SK-N-SH treated with all-trans-retinoic acid at 6 μM for 48 hours (cell line): Measurements from ENCODE around the gene QSOX2.

Experiments used
- ATAC-seq: fragments of 200-7000 bp; cut with Tn5 transposase; 3 replicates; pipeline ENCODE4 v1.9.1; 2020; ENCODE audit warnings: mild to moderate bottlenecking, moderate library complexity
- ARNTL ChIP-seq: fragments of 450-650 bp; formaldehyde crosslinking; IDR thresholded peaks from 2 replicates; pipeline ENCODE4 v1.5.0; 2020; ENCODE audit warnings: low read depth, mild to moderate bottlenecking, moderate library complexity, borderline replicate concordance
- BACH2 ChIP-seq: fragments of 250-450 bp; sonication (Bioruptor Pico); IDR thresholded peaks from 2 replicates; pipeline ENCODE4 v1.9.0; 2021; ENCODE audit warnings: mild to moderate bottlenecking, borderline replicate concordance
- CREB5 ChIP-seq: fragments of 250-450 bp; sonication (Bioruptor Pico); IDR thresholded peaks from 2 replicates; pipeline ENCODE4 v1.5.1; 2020; ENCODE audit warnings: low read depth, mild to moderate bottlenecking, moderate library complexity
- CSDC2 ChIP-seq: fragments of 250-450 bp; sonication (Bioruptor Pico); IDR thresholded peaks from 2 replicates; pipeline ENCODE4 v1.5.0; 2020; ENCODE audit warnings: mild to moderate bottlenecking, moderate library complexity
- CSRNP3 ChIP-seq: fragments of 250-450 bp; sonication (Bioruptor Pico); IDR thresholded peaks from 2 replicates; pipeline ENCODE4 v1.5.1; 2021; ENCODE audit warnings: mild to moderate bottlenecking, moderate library complexity
- GLIS3 ChIP-seq: fragments of 250-450 bp; sonication (Bioruptor Pico); IDR thresholded peaks from 2 replicates; pipeline ENCODE4 v1.5.0; 2020; ENCODE audit warnings: mild to moderate bottlenecking, moderate library complexity
- OSR1 ChIP-seq: fragments of 250-450 bp; sonication (Bioruptor Pico); IDR thresholded peaks from 2 replicates; pipeline ENCODE4 v1.8.0; 2022; ENCODE audit warnings: moderate library complexity, mild to moderate bottlenecking, inconsistent platforms
- PATZ1 ChIP-seq: fragments of 250-450 bp; sonication (Bioruptor Pico); IDR thresholded peaks from 2 replicates; pipeline ENCODE4 v1.8.0; 2020; ENCODE audit warnings: mild to moderate bottlenecking, moderate library complexity, borderline replicate concordance
- POU6F1 ChIP-seq: fragments of 250-450 bp; sonication (Bioruptor Pico); IDR thresholded peaks from 2 replicates; pipeline ENCODE4 v1.8.0; 2021; ENCODE audit warnings: low read depth, mild to moderate bottlenecking, moderate library complexity, borderline replicate concordance
- PPARA ChIP-seq: fragments of 250-450 bp; sonication (Bioruptor Pico); IDR thresholded peaks from 2 replicates; pipeline ENCODE4 v1.5.0; 2020; ENCODE audit warnings: mild to moderate bottlenecking, borderline replicate concordance
- RARB ChIP-seq: fragments of 250-450 bp; sonication (Bioruptor Pico); IDR thresholded peaks from 2 replicates; pipeline ENCODE4 v1.8.0; 2021; ENCODE audit warnings: mild to moderate bottlenecking, moderate library complexity
- SNAI2 ChIP-seq: fragments of 250-450 bp; sonication (Bioruptor Pico); IDR thresholded peaks from 2 replicates; pipeline ENCODE4 v1.5.0; 2020; ENCODE audit warnings: mild to moderate bottlenecking, moderate library complexity
- TCF4 ChIP-seq: fragments of 250-450 bp; sonication (Bioruptor Pico); IDR thresholded peaks from 2 replicates; pipeline ENCODE4 v1.8.0; 2021; ENCODE audit warnings: mild to moderate bottlenecking, moderate library complexity, borderline replicate concordance
- TSHZ2 ChIP-seq: fragments of 250-450 bp; sonication (Bioruptor Pico); IDR thresholded peaks from 2 replicates; pipeline ENCODE4 v1.5.0; 2020; ENCODE audit warnings: mild to moderate bottlenecking, moderate library complexity
- ZC3H10 ChIP-seq: fragments of 250-450 bp; sonication (Bioruptor Pico); IDR thresholded peaks from 2 replicates; pipeline ENCODE4 v1.5.1; 2021; ENCODE audit warnings: mild to moderate bottlenecking, moderate library complexity
- ZFP3 ChIP-seq: fragments of 250-450 bp; sonication (Bioruptor Pico); IDR thresholded peaks from 2 replicates; pipeline ENCODE4 v1.5.0; 2020; ENCODE audit warnings: mild to moderate bottlenecking, moderate library complexity
- ZFP30 ChIP-seq: fragments of 450-650 bp; formaldehyde crosslinking; IDR thresholded peaks from 2 replicates; pipeline ENCODE4 v1.5.0; 2022; ENCODE audit warnings: mild to moderate bottlenecking, moderate library complexity
- ZNF565 ChIP-seq: fragments of 450-650 bp; formaldehyde crosslinking; conservative IDR thresholded peaks from 2 replicates; pipeline ENCODE4 v1.5.0; 2020; ENCODE audit warnings: low read depth, mild to moderate bottlenecking, moderate library complexity
- ZNF8 ChIP-seq: fragments of 450-650 bp; formaldehyde crosslinking; IDR thresholded peaks from 2 replicates; pipeline ENCODE4 v1.5.0; 2020; ENCODE audit warnings: mild to moderate bottlenecking, moderate library complexity

The QSOX2 gene

GRCh38 chr9:136209232-136209631, 36.4 kb downstream of the QSOX2 start:
- TF ChIP-seq TCF4 (CRISPR knock-in tag) (no peak), BACH2 (CRISPR knock-in tag) (no peak), TSHZ2 (no peak), ZC3H10 (CRISPR knock-in tag) (no peak), SNAI2 (CRISPR knock-in tag) (no peak), CSDC2 (CRISPR knock-in tag) (no peak), RARB (CRISPR knock-in tag) (no peak)

GRCh38 chr9:136208675-136209074, 36.9 kb downstream of the QSOX2 start:
- no peak for ATAC-seq
- TF ChIP-seq GLIS3 = no peak
- no peak for TF ChIP-seq ZNF8 (CRISPR knock-in tag)
- no peak for TF ChIP-seq OSR1 (CRISPR knock-in tag)
- TF ChIP-seq CSRNP3 (CRISPR knock-in tag) = no peak

More at GRCh38 chr9:136209232-136209631, 36.4 kb downstream of the QSOX2 start:
- no peak for ATAC-seq

GRCh38 chr9:136207616-136208015, 38.0 kb downstream of the QSOX2 start:
- no peak for ATAC-seq
- TF ChIP-seq CREB5 (CRISPR knock-in tag) = no peak

GRCh38 chr9:136206602-136207275, 38.9 kb downstream of the QSOX2 start:
- ATAC-seq = no peak
- no peak for TF ChIP-seq PPARA (CRISPR knock-in tag)
- no peak for TF ChIP-seq OSR1 (CRISPR knock-in tag)
- TF ChIP-seq GLIS3 = no peak

GRCh38 chr9:136205707-136205992, 40.0 kb downstream of the QSOX2 start:
- ATAC-seq = no peak
- TF ChIP-seq OSR1 (CRISPR knock-in tag) = no peak
- TF ChIP-seq TSHZ2 = no peak
- no peak for TF ChIP-seq PPARA (CRISPR knock-in tag)
- no peak for TF ChIP-seq BACH2 (CRISPR knock-in tag)
- no peak for TF ChIP-seq ZFP3 (CRISPR knock-in tag)
- no peak for TF ChIP-seq CREB5 (CRISPR knock-in tag)
- TF ChIP-seq SNAI2 (CRISPR knock-in tag) = no peak
- no peak for TF ChIP-seq ZFP30 (CRISPR knock-in tag)
- no peak for TF ChIP-seq ZC3H10 (CRISPR knock-in tag)
- no peak for TF ChIP-seq TCF4 (CRISPR knock-in tag)
- no peak for TF ChIP-seq POU6F1 (CRISPR knock-in tag)
- TF ChIP-seq PATZ1 = no peak
- TF ChIP-seq ARNTL = no peak
- TF ChIP-seq ZNF8 (CRISPR knock-in tag) = no peak
- TF ChIP-seq ZNF565 (CRISPR knock-in tag) = no peak
- no peak for TF ChIP-seq CSDC2 (CRISPR knock-in tag)
